DOHH2 (cell line): Measurements from ENCODE around the gene ZNF518B.
A peak's percentile ranks its signal among the peaks of the same experiment; 100 is the strongest.

Experiments
- H3F3A ChIP-seq: fragments of 200-600 bp; sonication (generic), shearing (Covaris generic); 2 replicates; pipeline ENCODE4 v1.6.0; 2016; ENCODE audit warnings: antibody characterized with exemption, mild to moderate bottlenecking; ENCODE audit not compliant: control insufficient read depth, insufficient read depth
- H3K27ac ChIP-seq: fragments of 200-600 bp; sonication (generic); 2 replicates; pipeline ENCODE4 v1.5.1; 2014; ENCODE audit warnings: low read depth, mild to moderate bottlenecking, low read length, moderate library complexity
- H3K27me3 ChIP-seq: fragments of 200-600 bp; sonication (generic); 2 replicates; pipeline ENCODE4 v1.6.1; 2014; ENCODE audit warnings: mild to moderate bottlenecking, low read length, mixed read lengths; ENCODE audit not compliant: control insufficient read depth
- H3K36me3 ChIP-seq: fragments of 200-600 bp; sonication (generic); 2 replicates; pipeline ENCODE4 v1.6.1; 2014; ENCODE audit warnings: mild to moderate bottlenecking, low read length, moderate library complexity, mixed read lengths; ENCODE audit not compliant: control insufficient read depth
- H3K4me1 ChIP-seq: fragments of 200-600 bp; sonication (generic); 2 replicates; pipeline ENCODE4 v1.6.1; 2014; ENCODE audit warnings: mild to moderate bottlenecking, low read length, mixed read lengths; ENCODE audit not compliant: control insufficient read depth
- H3K4me2 ChIP-seq: fragments of 200-600 bp; sonication (generic); 2 replicates; pipeline ENCODE4 v1.6.0; 2014; ENCODE audit warnings: mild to moderate bottlenecking, low read length, moderate library complexity
- H3K4me3 ChIP-seq: fragments of 200-600 bp; sonication (generic); 2 replicates; pipeline ENCODE4 v1.5.1; 2014; ENCODE audit warnings: mild to moderate bottlenecking, low read length, mixed read lengths
- H3K79me2 ChIP-seq: fragments of 200-600 bp; sonication (generic); 2 replicates; pipeline ENCODE4 v1.6.1; 2014; ENCODE audit warnings: mild to moderate bottlenecking, low read length, mixed read lengths; ENCODE audit not compliant: control insufficient read depth
- H3K9me2 ChIP-seq: fragments of 200-600 bp; sonication (generic); replicated peaks from 2 replicates; pipeline ENCODE4 v1.6.1; 2014; ENCODE audit warnings: mild to moderate bottlenecking, low read length, mixed read lengths; ENCODE audit not compliant: control insufficient read depth
- H3K9me3 ChIP-seq: fragments of 200-600 bp; sonication (generic); 2 replicates; pipeline ENCODE4 v1.6.1; 2014; ENCODE audit warnings: antibody characterized with exemption, low read length, mixed read lengths; ENCODE audit not compliant: control insufficient read depth, insufficient read depth
- H4K20me1 ChIP-seq: fragments of 200-600 bp; sonication (generic); 2 replicates; pipeline ENCODE4 v1.6.0; 2014; ENCODE audit warnings: low read depth, mild to moderate bottlenecking, antibody characterized with exemption, low read length, moderate library complexity; ENCODE audit not compliant: control insufficient read depth, insufficient read depth
- CTCF ChIP-seq: fragments of 200-600 bp; sonication (generic); IDR thresholded peaks from one replicate; pipeline ENCODE4 v1.5.1; 2014; ENCODE audit warnings: antibody characterized with exemption, mild to moderate bottlenecking, low read depth, low read length; ENCODE audit not compliant: poor library complexity, severe bottlenecking
- EZH2phosphoT487 ChIP-seq: fragments of 200-600 bp; sonication (generic); IDR thresholded peaks from 2 replicates; pipeline ENCODE4 v1.6.1; 2017; ENCODE audit warnings: borderline replicate concordance, mild to moderate bottlenecking, antibody characterized with exemption, low read length, moderate library complexity, mixed read lengths

Gene ZNF518B

GRCh38 chr4:10462876-10463275 is 5.7 kb upstream of the ZNF518B start:
- H3K9me2 ChIP-seq, result no peaks in the 10 kb centered on the region
- H3K27me3 ChIP-seq, result no peaks in the 10 kb centered on the region
- no peaks in the 10 kb centered on the region for H4K20me1 ChIP-seq
- H3K9me3 ChIP-seq, result peaks cover 5% of the 10 kb centered on the region; the same call in 1 of the 2 replicates
- no peaks in the 10 kb centered on the region for H3F3A ChIP-seq
- no peaks in the 10 kb centered on the region for H3K36me3 ChIP-seq
- H3K4me2 ChIP-seq, result no peak overlapping the region
- TF ChIP-seq CTCF (no peak), EZH2phosphoT487 (no peak)
- H3K4me1 ChIP-seq, result peaks cover 7% of the 10 kb centered on the region
- no peaks in the 10 kb centered on the region for H3K79me2 ChIP-seq
- no peak overlapping the region for H3K4me3 ChIP-seq
- no peak overlapping the region for H3K27ac ChIP-seq

GRCh38 chr4:10461850-10462400 is 4.7 kb upstream of the ZNF518B start:
- Histone ChIP-seq H4K20me1 (no peaks in the 10 kb centered on the region), H3F3A (no peaks in the 10 kb centered on the region), H3K4me1 (peaks cover 12% of the 10 kb centered on the region), H3K9me3 (peaks cover 5% of the 10 kb centered on the region; the same call in 1 of the 2 replicates), H3K9me2 (no peaks in the 10 kb centered on the region), H3K4me3 (no peak overlapping the region), H3K27ac (no peak overlapping the region), H3K79me2 (no peaks in the 10 kb centered on the region), H3K27me3 (no peaks in the 10 kb centered on the region), H3K4me2 (no peak overlapping the region), H3K36me3 (no peaks in the 10 kb centered on the region)
- TF ChIP-seq CTCF (no peak), EZH2phosphoT487 (no peak)

- peak overlapping the region; percentile 64 for H3K4me3 ChIP-seq
- H3K4me2 ChIP-seq, result peak overlapping the region; percentile 65
These were observed 4.0 kb upstream of the ZNF518B start for GRCh38 chr4:10461091-10461849.

More at GRCh38 chr4:10461091-10461849, 4.0 kb upstream of the ZNF518B start:
- no peaks in the 10 kb centered on the region for H3K9me2 ChIP-seq
- peaks cover 3% of the 10 kb centered on the region for H3K79me2 ChIP-seq
- TF ChIP-seq EZH2phosphoT487 (no peak), CTCF (peak; percentile 70)
- no peaks in the 10 kb centered on the region for H3K27me3 ChIP-seq
- H4K20me1 ChIP-seq, result no peaks in the 10 kb centered on the region
- H3K9me3 ChIP-seq, result peaks cover 5% of the 10 kb centered on the region; the same call in 1 of the 2 replicates
- peaks cover 15% of the 10 kb centered on the region for H3K4me1 ChIP-seq
- no peaks in the 10 kb centered on the region for H3K36me3 ChIP-seq
- H3K27ac ChIP-seq, result no peak overlapping the region
- H3F3A ChIP-seq, result no peaks in the 10 kb centered on the region
